Activated CD4-positive, alpha-beta memory T cell treated with anti-CD3 and anti-CD28 coated beads for 36 hours (primary cell): Measurements from ENCODE around the gene DIO1. TPM values are rescaled to one million over a fixed set of nuclear protein-coding genes. Genes with fewer than 3 reads are reported as not detected.
A peak's percentile ranks its signal among the peaks of the same experiment; 100 is the strongest.

ENCODE experiments used
- CTCF ChIA-PET: fragments of 350-600 bp; sonication (Branson Sonifier 250); formaldehyde crosslinking; loops from one replicate; lab custom pipeline; 2021; ENCODE audit warnings: antibody characterized with exemption, inconsistent platforms; lab: Charles Lee
- POLR2A ChIA-PET: fragments of 350-600 bp; sonication (Branson Sonifier 250); formaldehyde crosslinking; loops from one replicate; lab custom pipeline; 2021; ENCODE audit warnings: antibody characterized with exemption; lab: Charles Lee
- DNase-seq: peaks from one replicate; pipeline ENCODE4 v3.0.0-alpha.2; 2020
- H3K27ac Mint-ChIP-seq: one replicate; pipeline ENCODE4 v1.8.0; 2021; ENCODE audit warnings: mixed read lengths
- H3K27me3 Mint-ChIP-seq: one replicate; pipeline ENCODE4 v1.8.0; 2021; ENCODE audit warnings: mixed read lengths
- H3K36me3 Mint-ChIP-seq: one replicate; pipeline ENCODE4 v1.8.0; 2021; ENCODE audit warnings: mixed read lengths
- H3K4me1 Mint-ChIP-seq: one replicate; pipeline ENCODE4 v1.8.0; 2021; ENCODE audit warnings: low read depth, mixed read lengths
- H3K4me3 Mint-ChIP-seq: one replicate; pipeline ENCODE4 v1.8.0; 2021; ENCODE audit warnings: mild to moderate bottlenecking, mixed read lengths
- H3K9me3 Mint-ChIP-seq: one replicate; pipeline ENCODE4 v1.8.0; 2021; ENCODE audit warnings: mixed read lengths
- intact Hi-C: fragments of 100-400 bp; cut with micrococcal nuclease; formaldehyde crosslinking; loops from one replicate; pipeline ENCODE4 v1.15.1; 2023
- total RNA-seq, 2 experiments: library from RNA; stranded (reverse); gene quantifications; one replicate each; pipeline ENCODE4 v1.2.3, GENCODE V29; 2021

DIO1 gene
- total RNA-seq, 2 experiments from 2014 or later = not detected

DNA sequence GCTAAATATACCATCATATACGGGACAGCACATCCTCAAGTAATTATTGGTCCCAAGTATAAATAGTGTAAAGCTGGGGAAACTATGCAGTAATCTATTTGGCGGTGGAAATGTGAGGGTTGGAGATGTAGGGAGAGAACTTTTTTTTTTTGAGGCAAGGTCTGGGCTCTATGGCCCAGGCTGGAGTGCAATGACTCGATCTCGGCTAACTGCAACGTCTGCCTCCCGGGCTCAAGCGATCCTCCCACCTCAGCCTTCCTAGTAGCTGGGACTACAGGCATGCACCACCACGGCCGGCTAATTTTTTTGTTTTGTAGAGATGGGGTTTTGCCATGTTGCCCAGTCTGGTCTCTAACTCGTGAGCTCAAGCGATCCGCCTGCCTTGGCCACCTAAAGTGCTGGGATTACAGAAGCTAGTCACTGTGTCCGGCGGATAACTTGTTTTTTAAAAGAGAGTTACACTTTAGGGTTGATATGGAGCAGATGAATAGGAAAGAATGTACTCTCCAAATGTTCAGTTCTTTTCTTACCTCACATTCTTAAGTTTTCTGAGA lies 49.6 kb downstream of the DIO1 start:
- CTCF ChIA-PET = interaction anchor here (1.0 to 9.2 kb wide), 2 partner anchors 66 to 72 kb away, joined by 4 to 76 read pairs; no protein-coding TSS in a partner anchor
- no peaks in the 10 kb centered on the region for H3K9me3 Mint-ChIP-seq
- intact Hi-C loops = loop anchor here (2.0 kb wide), 1 partner anchor 25 kb away; no protein-coding TSS in a partner anchor
- H3K27me3 Mint-ChIP-seq = no peaks in the 10 kb centered on the region
- peak overlapping the region; percentile 35 for H3K27ac Mint-ChIP-seq
- H3K4me1 Mint-ChIP-seq = peaks cover 52% of the 10 kb centered on the region
- DNase-seq = no peak
- peaks cover 16% of the 10 kb centered on the region for H3K36me3 Mint-ChIP-seq
- POLR2A ChIA-PET = interaction anchor here (0.6 kb wide), 1 partner anchor 107 kb away, joined by 3 read pairs; no protein-coding TSS in a partner anchor
- H3K4me3 Mint-ChIP-seq = peak overlapping the region; percentile 92

DNA sequence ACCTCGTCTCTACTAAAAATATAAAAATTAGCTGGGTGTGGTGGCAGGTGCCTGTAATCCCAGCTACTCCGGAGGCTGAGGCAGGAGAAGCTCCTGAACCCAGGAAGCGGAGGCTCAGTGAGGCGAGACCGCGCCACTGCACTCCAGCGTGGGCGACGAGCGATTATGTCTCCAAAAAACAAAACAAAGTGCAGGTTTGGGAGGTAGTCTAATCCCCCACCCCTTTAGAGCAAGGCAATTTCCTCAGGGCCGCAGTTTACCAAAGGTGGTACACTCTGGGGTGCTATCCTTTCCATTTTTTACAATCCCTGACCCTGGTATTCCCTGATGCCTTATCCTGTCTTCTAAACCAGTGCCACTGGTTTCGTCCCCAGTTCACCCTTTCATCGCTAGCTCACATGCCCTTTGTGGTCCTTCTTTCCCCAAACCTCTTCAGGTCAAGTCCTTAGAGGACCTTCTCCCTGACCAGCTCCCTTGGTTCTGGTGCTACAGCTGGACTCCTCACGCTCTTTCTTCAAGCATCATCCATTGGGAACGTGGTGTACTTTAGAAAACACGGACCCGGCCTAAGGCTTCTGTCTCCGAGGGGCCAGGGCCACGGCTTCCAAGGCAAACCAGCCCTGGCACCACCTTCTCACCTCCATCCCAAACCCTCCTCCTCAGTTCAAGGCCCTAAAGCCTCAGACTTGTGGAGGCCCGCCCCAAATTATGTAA lies 50.6 kb downstream of the DIO1 start:
- H3K27me3 Mint-ChIP-seq = no peaks in the 10 kb centered on the region
- H3K36me3 Mint-ChIP-seq = peaks cover 12% of the 10 kb centered on the region
- H3K4me3 Mint-ChIP-seq = peak overlapping the region; percentile 92
- POLR2A ChIA-PET = interaction anchor here (1.1 to 2.6 kb wide), 4 partner anchors 20 to 61 kb away, joined by 3 to 15 read pairs (median 6); partner anchors contain the start of gene YIPF1
- H3K4me1 Mint-ChIP-seq = peaks cover 50% of the 10 kb centered on the region
- DNase-seq = peak; percentile 18
- no peaks in the 10 kb centered on the region for H3K9me3 Mint-ChIP-seq
- intact Hi-C loops = loop anchor here (1.0 to 5.0 kb wide), 3 partner anchors 54 to 617 kb away; partner anchors contain the start of genes LRP8 and SSBP3
- H3K27ac Mint-ChIP-seq = peak overlapping the region; percentile 90
- CTCF ChIA-PET = interaction anchor here (0.7 to 9.2 kb wide), 8 partner anchors 10 to 137 kb away, joined by 3 to 76 read pairs (median 8); partner anchors contain the start of genes TCEANC2, TMEM59 and YIPF1

- Mint-ChIP-seq H3K9me3 (no peaks in the 10 kb centered on the region), H3K4me3 (peak overlapping the region; percentile 92), H3K27ac (peak overlapping the region; percentile 90), H3K36me3 (peaks cover 12% of the 10 kb centered on the region), H3K4me1 (peaks cover 49% of the 10 kb centered on the region), H3K27me3 (no peaks in the 10 kb centered on the region)
- DNase-seq = no peak
- POLR2A ChIA-PET = interaction anchor here (0.5 to 2.6 kb wide), 8 partner anchors 21 to 112 kb away, joined by 3 to 15 read pairs (median 6); partner anchors contain the start of genes NDC1, TCEANC2, TMEM59 and YIPF1
- CTCF ChIA-PET = interaction anchor here (0.7 to 9.2 kb wide), 9 partner anchors 9 to 137 kb away, joined by 3 to 76 read pairs (median 7); partner anchors contain the start of genes TCEANC2, TMEM59 and YIPF1
- intact Hi-C loops = loop anchor here (1.0 to 5.0 kb wide), 3 partner anchors 55 to 618 kb away; partner anchors contain the start of genes LRP8 and SSBP3
Measured at GRCh38 chr1:53945183-53945432, 51.1 kb downstream of the DIO1 start.

DNA sequence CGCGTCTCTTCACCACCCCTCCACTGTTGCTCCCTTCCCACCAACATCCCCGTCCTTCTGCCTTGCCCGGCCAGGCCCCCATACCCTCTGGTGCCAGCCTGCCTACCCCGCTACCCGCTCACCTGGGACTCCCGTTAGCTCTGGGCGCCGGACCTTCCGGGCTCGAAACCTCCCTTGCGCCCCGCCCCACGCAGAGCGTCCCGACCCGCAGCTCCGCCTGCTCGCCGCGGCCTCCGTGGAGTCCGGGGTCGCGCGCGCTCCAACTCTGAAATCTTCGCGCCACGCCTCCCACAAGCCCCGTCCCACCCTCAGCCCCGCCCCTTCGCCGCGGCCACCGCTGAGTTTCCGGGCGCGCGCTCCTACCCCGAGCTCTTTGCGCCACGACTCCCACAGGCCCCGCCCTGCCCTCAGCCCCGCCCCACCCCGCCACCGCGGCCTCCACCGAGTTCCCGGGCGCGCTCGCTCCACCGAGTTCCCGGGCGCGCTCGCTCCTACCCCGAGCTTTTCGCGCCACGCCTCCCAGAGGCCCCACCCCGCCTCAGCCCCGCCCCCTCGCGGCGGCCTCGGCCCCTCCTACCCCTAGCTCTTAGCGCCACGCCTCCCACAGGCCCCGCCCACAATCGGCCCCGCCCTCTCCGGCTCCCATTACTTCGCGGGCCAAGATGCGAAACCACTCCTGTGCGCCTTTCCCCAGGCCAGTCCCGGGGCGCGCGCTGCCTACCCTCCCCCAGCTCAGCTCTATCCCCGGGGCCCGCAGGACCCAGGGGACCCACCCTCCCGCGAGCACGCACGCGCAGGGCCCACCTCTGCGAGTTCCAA lies 51.7 kb downstream of the DIO1 start, which contains the start of gene IFT25:
IFT25 (minus strand) TSS at position 267 of the 819 bp plus-strand sequence. CDS start 5,617 bp downstream, outside the sequence.
- peak; percentile 99 for DNase-seq
- Mint-ChIP-seq H3K27me3 (no peaks in the 10 kb centered on the region), H3K27ac (peak within 1 kb of the TSS; percentile 90), H3K36me3 (peaks cover 11% of the 10 kb centered on the region), H3K9me3 (no peaks in the 10 kb centered on the region), H3K4me3 (peak within 1 kb of the TSS; percentile 92), H3K4me1 (peaks cover 48% of the 10 kb centered on the region)
- ChIA-PET CTCF (interaction anchor here (0.7 to 9.2 kb wide), 10 partner anchors 9 to 136 kb away, joined by 3 to 76 read pairs (median 7); partner anchors contain the start of genes TCEANC2, TMEM59 and YIPF1), POLR2A (interaction anchor here (0.5 to 2.6 kb wide), 8 partner anchors 21 to 112 kb away, joined by 3 to 15 read pairs (median 6); partner anchors contain the start of genes NDC1, TCEANC2, TMEM59 and YIPF1)
- intact Hi-C loops = loop anchor here (1.0 to 5.0 kb wide), 5 partner anchors 55 to 618 kb away; partner anchors contain the start of genes LRP8, NDC1, SSBP3 and TCEANC2

GRCh38 chr1:53946252-53947171 lies 52.5 kb downstream of the DIO1 start, which contains the start of gene LRRC42:
LRRC42 (plus strand) TSS chr1:53946350; CDS start chr1:53952000, 5,650 bp downstream.
- Mint-ChIP-seq H3K4me3 (peak within 1 kb of the TSS; percentile 92), H3K27ac (peak within 1 kb of the TSS; percentile 90), H3K4me1 (peaks cover 48% of the 10 kb centered on the region), H3K9me3 (no peaks in the 10 kb centered on the region), H3K36me3 (peaks cover 11% of the 10 kb centered on the region), H3K27me3 (no peaks in the 10 kb centered on the region)
- CTCF ChIA-PET = interaction anchor here (1.0 to 9.2 kb wide), 10 partner anchors 13 to 107 kb away, joined by 3 to 91 read pairs (median 16); partner anchors contain the start of genes TCEANC2 and TMEM59
- no peak for DNase-seq
- POLR2A ChIA-PET = interaction anchor here (1.0 to 2.6 kb wide), 6 partner anchors 22 to 109 kb away, joined by 3 to 15 read pairs (median 6); partner anchors contain the start of genes NDC1 and YIPF1
- intact Hi-C loops = loop anchor here (1.0 to 5.0 kb wide), 4 partner anchors 107 to 619 kb away; partner anchors contain the start of genes LRP8, NDC1, SSBP3 and TCEANC2

DNA sequence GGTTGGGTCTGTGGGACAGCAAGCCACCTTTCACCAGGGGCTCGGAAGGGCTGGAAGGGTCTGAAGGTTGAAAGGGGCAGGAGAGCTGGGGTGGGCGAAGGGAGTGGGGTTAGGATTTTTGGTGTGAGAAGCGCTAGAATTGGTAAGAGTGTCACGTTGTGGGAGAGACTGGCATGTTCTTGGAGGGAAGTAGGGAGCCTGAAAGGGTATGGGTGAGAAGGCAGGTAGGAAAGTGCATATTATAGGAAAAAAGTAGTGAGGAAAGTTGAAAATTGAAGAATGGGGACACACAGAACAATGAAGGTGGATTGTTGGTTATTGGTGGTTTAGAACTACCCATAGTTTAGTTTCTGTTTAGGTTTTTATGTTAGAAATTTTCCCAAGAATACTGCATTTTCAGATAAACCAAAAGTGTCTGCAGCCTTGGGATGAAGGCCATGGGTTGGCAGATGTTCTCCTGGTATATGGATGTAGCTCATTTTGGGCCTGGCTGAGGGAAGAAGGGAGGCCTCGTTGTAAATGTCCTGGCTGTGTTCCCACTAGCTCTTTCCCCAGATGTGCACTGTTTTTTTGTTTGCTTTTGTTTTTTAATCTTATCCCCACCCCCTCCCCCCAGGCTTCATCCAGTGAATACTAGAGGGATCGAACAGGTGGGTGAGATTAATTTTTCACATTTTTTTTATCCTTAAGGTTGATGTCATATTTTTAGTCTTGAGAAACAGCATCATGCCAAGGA lies 53.4 kb downstream of the DIO1 start:
- ChIA-PET POLR2A (interaction anchor here (0.5 to 1.0 kb wide), 2 partner anchors 85 to 1073 kb away, joined by 3 read pairs; no protein-coding TSS in a partner anchor), CTCF (interaction anchor here (0.9 to 9.2 kb wide), 8 partner anchors 12 to 112 kb away, joined by 3 to 91 read pairs (median 10); partner anchors contain the start of gene NDC1)
- H3K4me3 Mint-ChIP-seq = peak overlapping the region; percentile 74
- peak overlapping the region; percentile 34 for H3K27ac Mint-ChIP-seq
- intact Hi-C loops = loop anchor here (5.0 kb wide), 2 partner anchors 460 to 620 kb away; partner anchors contain the start of genes LRP8 and SSBP3
- H3K36me3 Mint-ChIP-seq = peaks cover 15% of the 10 kb centered on the region
- H3K27me3 Mint-ChIP-seq = no peaks in the 10 kb centered on the region
- peaks cover 46% of the 10 kb centered on the region for H3K4me1 Mint-ChIP-seq
- H3K9me3 Mint-ChIP-seq = no peaks in the 10 kb centered on the region
- DNase-seq = no peak

DNA sequence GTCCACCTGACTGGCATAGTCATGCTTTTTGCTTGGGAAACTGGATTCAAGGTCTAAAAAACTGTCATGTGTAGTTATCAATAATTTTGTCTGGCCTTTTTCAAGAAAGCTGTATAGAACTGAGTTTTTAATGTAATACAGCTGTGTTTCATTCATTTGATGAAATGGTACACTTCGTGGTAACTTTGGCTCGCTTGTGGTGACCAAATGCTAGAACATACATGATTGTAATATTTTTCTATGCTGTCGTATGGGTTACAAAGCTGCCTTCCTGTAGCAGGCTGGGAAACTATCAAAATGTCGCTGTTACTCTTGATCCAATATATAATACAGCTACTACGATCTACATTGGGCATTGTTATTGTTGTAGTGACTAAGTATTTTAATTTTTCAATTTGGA lies 54.3 kb downstream of the DIO1 start:
- intact Hi-C loops = loop anchor here (1.0 to 5.0 kb wide), 3 partner anchors 87 to 621 kb away; partner anchors contain the start of genes LRP8 and SSBP3
- Mint-ChIP-seq H3K4me1 (peaks cover 37% of the 10 kb centered on the region), H3K27me3 (no peaks in the 10 kb centered on the region), H3K27ac (no peak overlapping the region), H3K4me3 (no peak overlapping the region), H3K9me3 (no peaks in the 10 kb centered on the region), H3K36me3 (peaks cover 23% of the 10 kb centered on the region)
- no peak for DNase-seq
- CTCF ChIA-PET = interaction anchor here (0.6 to 9.2 kb wide), 11 partner anchors 8 to 505 kb away, joined by 3 to 91 read pairs (median 4); partner anchors contain the start of genes NDC1 and YIPF1
- POLR2A ChIA-PET = interaction anchor here (0.5 to 0.6 kb wide), 2 partner anchors 851 to 1074 kb away, joined by 3 to 4 read pairs; no protein-coding TSS in a partner anchor

DNA sequence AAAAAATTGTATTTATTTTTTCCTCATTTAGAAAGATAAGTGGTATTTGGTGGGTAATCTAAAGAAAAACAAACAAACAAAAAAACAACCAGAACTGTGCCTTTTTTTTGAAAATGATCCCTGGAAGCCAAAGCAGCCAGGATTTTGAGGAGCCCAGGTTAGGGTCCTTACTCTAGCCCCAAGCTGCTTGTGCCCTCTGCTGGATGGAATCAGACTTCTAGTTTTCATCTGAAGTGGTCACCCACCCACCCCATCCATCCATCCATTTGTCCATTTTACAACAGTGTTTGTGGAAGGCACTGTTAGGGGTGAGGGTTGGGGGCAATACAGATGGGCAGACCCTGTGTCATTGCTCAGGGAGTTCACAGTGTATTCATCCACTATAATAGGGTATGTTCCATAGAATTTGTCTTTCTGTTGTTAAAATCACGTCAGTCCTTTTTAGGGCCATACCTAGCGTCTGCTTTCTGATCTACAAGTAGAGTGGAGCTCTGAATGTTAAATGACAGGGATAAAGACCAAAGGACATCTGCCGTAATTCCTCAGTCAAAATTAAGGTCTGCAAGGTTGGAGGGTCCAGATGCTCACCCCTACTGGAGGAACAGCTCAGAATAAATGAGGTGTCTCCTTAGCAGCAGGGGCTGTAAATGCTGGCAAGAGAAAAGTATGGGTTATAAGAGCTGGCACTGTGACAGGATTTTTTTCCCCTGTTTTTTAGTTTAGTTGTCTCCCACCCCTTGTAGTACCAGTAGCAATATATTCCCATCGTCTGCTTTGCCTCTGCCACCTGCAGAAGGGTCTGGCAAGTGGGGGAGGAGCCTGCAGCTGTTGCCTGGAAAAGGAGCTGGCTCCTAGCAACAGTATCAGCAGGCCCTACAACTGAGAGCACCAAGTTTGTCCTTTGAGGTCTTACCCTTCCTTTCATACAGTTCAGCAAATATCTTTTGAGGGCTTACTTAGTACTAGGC lies 55.3 kb downstream of the DIO1 start:
- DNase-seq = peak; percentile 33
- H3K36me3 Mint-ChIP-seq = peaks cover 25% of the 10 kb centered on the region
- no peaks in the 10 kb centered on the region for H3K9me3 Mint-ChIP-seq
- H3K4me3 Mint-ChIP-seq = no peak overlapping the region
- H3K4me1 Mint-ChIP-seq = peaks cover 28% of the 10 kb centered on the region
- intact Hi-C loops = loop anchor here (1.0 to 5.0 kb wide), 3 partner anchors 71 to 622 kb away; partner anchors contain the start of genes LRP8 and SSBP3
- ChIA-PET POLR2A (no interaction called here), CTCF (interaction anchor here (1.1 to 9.2 kb wide), 8 partner anchors 7 to 89 kb away, joined by 3 to 91 read pairs (median 10); partner anchors contain the start of gene YIPF1)
- no peak overlapping the region for H3K27ac Mint-ChIP-seq
- no peaks in the 10 kb centered on the region for H3K27me3 Mint-ChIP-seq
